Measurements from ENCODE around the gene SORL1-AS1.

- TF ChIP-seq, protein P1, sequence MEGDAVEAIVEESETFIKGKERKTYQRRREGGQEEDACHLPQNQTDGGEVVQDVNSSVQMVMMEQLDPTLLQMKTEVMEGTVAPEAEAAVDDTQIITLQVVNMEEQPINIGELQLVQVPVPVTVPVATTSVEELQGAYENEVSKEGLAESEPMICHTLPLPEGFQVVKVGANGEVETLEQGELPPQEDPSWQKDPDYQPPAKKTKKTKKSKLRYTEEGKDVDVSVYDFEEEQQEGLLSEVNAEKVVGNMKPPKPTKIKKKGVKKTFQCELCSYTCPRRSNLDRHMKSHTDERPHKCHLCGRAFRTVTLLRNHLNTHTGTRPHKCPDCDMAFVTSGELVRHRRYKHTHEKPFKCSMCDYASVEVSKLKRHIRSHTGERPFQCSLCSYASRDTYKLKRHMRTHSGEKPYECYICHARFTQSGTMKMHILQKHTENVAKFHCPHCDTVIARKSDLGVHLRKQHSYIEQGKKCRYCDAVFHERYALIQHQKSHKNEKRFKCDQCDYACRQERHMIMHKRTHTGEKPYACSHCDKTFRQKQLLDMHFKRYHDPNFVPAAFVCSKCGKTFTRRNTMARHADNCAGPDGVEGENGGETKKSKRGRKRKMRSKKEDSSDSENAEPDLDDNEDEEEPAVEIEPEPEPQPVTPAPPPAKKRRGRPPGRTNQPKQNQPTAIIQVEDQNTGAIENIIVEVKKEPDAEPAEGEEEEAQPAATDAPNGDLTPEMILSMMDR (IDR thresholded peaks at IDR 0.05), result no peak
- TF ChIP-seq POLR2AphosphoS5 (IDR thresholded peaks at IDR 0.05) (no peak), POLR2A (IDR thresholded peaks at IDR 0.05) (no peak), EP300 (IDR thresholded peaks at IDR 0.05) (no peak)
Observed at GRCh38 chr11:121449626-121450025, 3.1 kb downstream of the SORL1-AS1 start.
